Measurements from ENCODE around the gene IL12A. TPM values are rescaled to one million over a fixed set of nuclear protein-coding genes. Genes with fewer than 3 reads are reported as not detected.

Gene IL12A
- total and polyA plus RNA-seq, 4 donors = 0.08 to 0.25 (median 0.09) TPM; not detected in 1

DNA sequence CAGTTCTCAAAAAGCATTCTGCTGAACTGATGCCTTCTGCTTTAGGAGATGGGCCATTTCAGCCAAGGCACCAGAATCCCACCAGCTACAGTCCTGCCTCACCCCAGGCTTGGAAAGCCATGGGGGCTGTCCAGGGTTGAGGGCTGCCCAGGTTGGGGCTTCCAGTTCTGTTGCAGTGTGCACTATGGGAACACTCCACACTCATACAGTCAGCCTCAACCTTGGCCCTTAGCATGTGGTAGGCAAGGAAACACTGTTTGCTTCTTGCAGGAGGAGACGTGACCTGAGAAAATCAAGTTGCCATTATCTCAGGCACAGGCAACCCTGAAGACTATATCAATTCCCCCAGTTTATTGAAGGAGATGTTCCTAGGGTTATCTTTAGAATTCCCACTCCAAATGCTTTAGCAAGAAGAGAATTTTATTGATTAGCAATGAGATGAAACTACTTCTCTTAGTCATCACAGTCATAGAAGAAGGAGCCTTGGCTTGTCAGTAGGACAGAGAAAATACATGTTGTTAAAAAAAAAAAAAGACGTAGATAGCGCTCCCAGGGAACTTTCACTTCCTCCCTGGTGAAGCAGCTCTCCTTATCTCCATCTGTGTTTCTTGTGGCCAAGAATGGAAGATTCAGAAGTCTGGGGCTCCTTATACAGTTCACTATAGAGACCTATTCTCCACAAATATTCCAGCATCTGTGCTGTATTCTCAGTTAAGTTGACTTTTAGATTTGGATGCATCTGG lies 38.3 kb upstream of the IL12A start:
- WGBS = 65% methylated on average over 3 of the region's 3 CpGs
- no peak for DNase-seq (ENCODE audit: low spot score)
- Histone ChIP-seq H3K9me3 (ENCODE audit: control insufficient read depth in 4 of 4, low read length in 3 of 4) (no peaks in the 10 kb centered on the region), H3K27ac (ENCODE audit: low read depth in 1 of 2, low read length in 2 of 2) (no peak overlapping the region), H3K9ac (ENCODE audit: low read depth in 1 of 2, low read length in 2 of 2) (no peak overlapping the region), H3K36me3 (ENCODE audit: control insufficient read depth in 4 of 4, insufficient read depth in 3 of 4, low read depth in 1 of 4, low read length in 3 of 4) (no peaks in the 10 kb centered on the region), H3K27me3 (ENCODE audit: control insufficient read depth in 4 of 4, insufficient read depth in 4 of 4, low read length in 3 of 4) (no peaks in the 10 kb centered on the region), H3K4me1 (ENCODE audit: control insufficient read depth in 4 of 4, insufficient read depth in 4 of 4, low read length in 3 of 4) (no peaks in the 10 kb centered on the region), H3K4me3 (ENCODE audit: low read depth in 1 of 3, low read length in 3 of 3) (no peak overlapping the region)
- TF ChIP-seq YY1 (IDR thresholded peaks at IDR 0.05) (no peak), HNF4A (conservative IDR thresholded peaks at IDR 0.05) (no peak), HNF4G (IDR thresholded peaks at IDR 0.05) (no peak)

DNA sequence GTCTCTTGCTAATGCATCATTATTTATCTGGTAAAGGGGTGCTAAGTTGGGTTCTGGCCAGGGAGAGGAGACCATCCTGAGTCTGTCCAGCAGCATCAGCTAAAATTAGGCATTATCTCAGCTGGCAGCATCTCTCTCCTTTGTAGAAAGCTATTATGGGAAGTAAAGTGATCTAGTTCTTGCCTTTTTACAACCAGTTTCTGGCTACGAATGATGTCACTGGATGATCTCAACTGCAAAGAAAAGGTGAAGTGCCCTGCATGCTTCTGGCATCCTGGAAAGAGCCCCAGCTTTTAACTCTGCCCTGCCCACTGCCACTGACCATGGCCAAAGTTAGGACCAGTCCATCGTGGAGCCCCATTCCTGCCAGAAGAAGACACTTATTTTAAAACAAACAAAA lies 37.1 kb upstream of the IL12A start:
- Histone ChIP-seq H3K4me1 (ENCODE audit: control insufficient read depth in 4 of 4, insufficient read depth in 4 of 4, low read length in 3 of 4) (no peaks in the 10 kb centered on the region), H3K36me3 (ENCODE audit: control insufficient read depth in 4 of 4, insufficient read depth in 3 of 4, low read depth in 1 of 4, low read length in 3 of 4) (no peaks in the 10 kb centered on the region), H3K4me3 (ENCODE audit: low read depth in 1 of 3, low read length in 3 of 3) (no peak overlapping the region), H3K27ac (ENCODE audit: low read depth in 1 of 2, low read length in 2 of 2) (no peak overlapping the region), H3K9me3 (ENCODE audit: control insufficient read depth in 4 of 4, low read length in 3 of 4) (no peaks in the 10 kb centered on the region), H3K9ac (ENCODE audit: low read depth in 1 of 2, low read length in 2 of 2) (no peak overlapping the region), H3K27me3 (ENCODE audit: control insufficient read depth in 4 of 4, insufficient read depth in 4 of 4, low read length in 3 of 4) (no peaks in the 10 kb centered on the region)
- TF ChIP-seq HNF4A (conservative IDR thresholded peaks at IDR 0.05) = no peak
- TF ChIP-seq SP1 (IDR thresholded peaks at IDR 0.05) = no peak
- no peak for TF ChIP-seq CTCF (IDR thresholded peaks at IDR 0.05; ENCODE audit: low read depth, low read length, missing input control)
- no peak for TF ChIP-seq ZBTB33 (IDR thresholded peaks at IDR 0.05)
- no peak for TF ChIP-seq FOXA1 (IDR thresholded peaks at IDR 0.05)
- no peak for TF ChIP-seq FOXA2 (IDR thresholded peaks at IDR 0.05)
- TF ChIP-seq NR2F2 (IDR thresholded peaks at IDR 0.05) = no peak
- no peak for TF ChIP-seq HNF4G (IDR thresholded peaks at IDR 0.05)
- TF ChIP-seq TAF1 (conservative IDR thresholded peaks at IDR 0.05) = no peak
- TF ChIP-seq EGR1 (IDR thresholded peaks at IDR 0.05; ENCODE audit: low read depth in 2 of 2) = no peak
- TF ChIP-seq ATF3 (IDR thresholded peaks at IDR 0.05) = no peak
- TF ChIP-seq RAD21 (IDR thresholded peaks at IDR 0.05) = no peak
- TF ChIP-seq GABPA (IDR thresholded peaks at IDR 0.05 in 1 of 2, conservative IDR thresholded peaks at IDR 0.05 in 1 of 2) = no peak
- TF ChIP-seq, protein P1, sequence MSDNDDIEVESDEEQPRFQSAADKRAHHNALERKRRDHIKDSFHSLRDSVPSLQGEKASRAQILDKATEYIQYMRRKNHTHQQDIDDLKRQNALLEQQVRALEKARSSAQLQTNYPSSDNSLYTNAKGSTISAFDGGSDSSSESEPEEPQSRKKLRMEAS (IDR thresholded peaks at IDR 0.05) = no peak
- WGBS = 62% methylated on average over 2 of the region's 2 CpGs
- no peak for DNase-seq (ENCODE audit: low spot score)

All from liver (tissue), 9 donors.